A549 treated with Hydrocortisone at 1 μM for 4 hours (cell line): ENCODE data around the gene PNMA6A. TPM values are rescaled to one million over a fixed set of nuclear protein-coding genes. Genes with fewer than 3 reads are reported as not detected.

Source experiments
- total RNA-seq: library from RNA; stranded (reverse); fragments of 200-300 nt; extraction: Qiagen RNA extraction; gene quantifications from 5 replicates; pipeline ENCODE4 v1.2.3, GENCODE V29; 2022

PNMA6A gene
- total RNA-seq: 3.9 to 5.1 TPM (median 4.4 TPM) in 5 replicates

DNA sequence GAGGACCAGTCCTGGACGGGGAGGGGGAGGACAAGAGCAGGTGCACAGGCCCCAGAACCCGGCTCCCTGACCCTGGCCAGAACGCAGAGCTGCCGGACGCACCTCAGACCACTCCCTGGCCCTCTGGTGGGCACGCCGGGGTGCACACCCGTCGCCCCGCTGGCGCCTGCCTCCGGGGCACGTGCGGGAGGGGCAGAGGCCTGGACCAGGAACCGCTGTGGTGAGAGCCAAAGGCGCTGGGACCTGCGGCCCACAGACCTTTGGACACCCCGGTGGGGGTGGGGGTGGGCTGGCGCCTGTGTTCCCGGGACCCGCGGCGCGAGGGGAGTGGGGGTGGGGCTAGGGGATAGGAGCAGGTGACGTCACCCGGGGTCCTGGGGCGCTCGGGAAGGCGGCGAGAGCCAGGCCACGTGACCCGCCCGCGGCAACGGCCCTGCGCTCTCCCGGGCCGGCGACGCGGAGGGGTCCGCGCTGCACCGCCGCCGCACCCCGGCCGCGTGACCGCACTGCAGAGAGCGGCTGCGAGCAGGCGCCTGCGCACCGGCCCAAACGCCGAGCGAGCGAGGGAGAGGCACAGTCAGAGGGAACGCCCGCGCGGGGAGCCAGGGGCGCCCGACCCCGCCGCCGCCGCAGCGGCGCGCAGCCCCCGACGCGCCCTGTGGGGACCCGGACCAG, at the start of gene PNMA6A:
PNMA6A (plus strand) TSS at position 546 of the 675 bp plus-strand sequence. CDS start 609 bp downstream, outside the sequence.

DNA sequence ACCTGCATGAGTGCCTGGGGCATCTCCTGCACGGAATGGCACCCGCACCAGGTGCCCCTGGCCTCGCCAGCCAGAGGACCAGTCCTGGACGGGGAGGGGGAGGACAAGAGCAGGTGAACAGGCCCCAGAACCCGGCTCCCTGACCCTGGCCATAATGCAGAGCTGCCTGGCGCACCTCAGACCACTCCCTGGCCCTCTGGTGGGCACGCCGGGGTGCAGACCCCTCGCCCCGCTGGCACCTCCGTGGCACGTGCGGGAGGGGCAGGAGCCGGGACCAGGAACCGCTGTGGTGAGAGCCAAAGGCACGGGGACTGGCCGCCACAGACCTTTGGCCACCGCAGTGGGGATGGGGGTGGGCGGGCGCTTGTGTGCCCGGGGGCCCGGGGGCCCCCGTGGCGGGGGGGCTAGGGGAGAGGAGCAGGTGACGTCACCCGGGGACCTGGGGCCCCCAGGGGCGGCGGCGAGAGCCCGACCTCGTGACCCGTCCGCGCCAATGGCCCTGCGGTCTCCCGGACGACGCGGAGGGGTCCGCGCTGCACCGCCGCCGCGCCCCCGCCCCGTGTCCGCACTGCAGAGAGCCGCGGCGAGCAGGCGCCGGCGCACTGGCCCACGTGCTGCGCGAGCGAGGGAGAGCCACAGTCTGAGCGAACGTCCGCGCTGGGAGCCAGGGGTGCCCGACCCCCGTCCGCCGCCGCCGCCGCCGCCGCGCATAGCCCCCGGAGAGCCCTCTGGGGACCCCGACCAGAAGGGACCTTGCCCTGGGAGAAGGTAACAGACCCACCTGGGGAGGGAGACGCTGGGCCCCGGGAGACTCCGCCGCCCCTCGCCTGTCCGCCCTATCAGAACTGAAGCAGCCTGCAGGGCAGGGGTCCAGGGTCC, 16.1 kb upstream of the PNMA6A start, which contains the start of gene PNMA3:
PNMA3 (plus strand) TSS at position 600 of the 879 bp plus-strand sequence. CDS start 586 bp downstream, outside the sequence.

Other genes with a start within 250 kb of the PNMA6A start
- gene CETN2, start 241.7 kb upstream of the PNMA6A start, total RNA-seq: 70.7 to 82.0 TPM (median 74.4 TPM) in 5 replicates
- 44.0 to 46.7 TPM (median 44.2 TPM) in 5 replicates for gene NSDHL, start 241.4 kb upstream of the PNMA6A start, total RNA-seq
- gene ZNF185, start 174.4 kb upstream of the PNMA6A start, total RNA-seq: 6.9 to 9.0 TPM (median 7.5 TPM) in 5 replicates
- not detected in 5 replicates for gene PNMA5, start 78.3 kb upstream of the PNMA6A start, total RNA-seq
- 0.18 to 0.25 TPM (median 0.21 TPM) in 5 replicates for gene PNMA3, start 16.0 kb upstream of the PNMA6A start, total RNA-seq
- gene MAGEA1, start 106.8 kb downstream of the PNMA6A start, total RNA-seq: 0.05 to 0.09 TPM (median 0.06 TPM) in 4 of 5 replicates, not detected in the other
- gene PNMA6F, start 249.3 kb downstream of the PNMA6A start, total RNA-seq: 0.02 TPM in 1 of 5 replicates, not detected in the others